Endothelial cell of umbilical vein (primary cell): ENCODE data around the gene LRP1B. TPM values are rescaled to one million over a fixed set of nuclear protein-coding genes. Genes with fewer than 3 reads are reported as not detected.

ENCODE experiments used
- BruUV-seq: library from RNA; stranded (reverse); fragments of 400-500 nt; replicated peaks from 2 replicates; lab custom pipeline; 2021; lab: Mats Ljungman, UMichigan
- CTCF ChIA-PET: fragments of 300-600, 350-600 bp; sonication (Branson Sonifier 250); formaldehyde crosslinking; loops from one replicate; lab custom pipeline; 2021; ENCODE audit warnings: antibody characterized with exemption, inconsistent platforms; lab: Charles Lee
- POLR2A ChIA-PET: fragments of 300-600, 350-600 bp; sonication (Branson Sonifier 250); formaldehyde crosslinking; loops from one replicate; lab custom pipeline; 2021; ENCODE audit warnings: antibody characterized with exemption, inconsistent platforms; lab: Charles Lee
- DNase-seq: peaks from one replicate; pipeline ENCODE4 v3.0.0-alpha.2; 2011; ENCODE audit warnings: low read depth, low spot score
- FAIRE-seq: peaks from 2 replicates; lab custom pipeline; 2011; peaks lifted over from hg19 to GRCh38; lab: Jason Lieb, UNC
- H2AFZ ChIP-seq: 2 replicates; pipeline ENCODE4 v1.6.0; 2012; ENCODE audit warnings: low read depth, low read length, control low read depth, inconsistent platforms
- H3K27ac ChIP-seq: 2 replicates; pipeline ENCODE4 v1.5.1; 2011; ENCODE audit warnings: low read depth, mild to moderate bottlenecking, control low read depth, low read length, moderate library complexity; ENCODE audit not compliant: insufficient read depth
- H3K27me3 ChIP-seq, 2 experiments: 2 replicates each; pipeline versions ENCODE4 v1.6.0 to v1.6.1; 2011; ENCODE audit warnings: low read length in 2 of 2, mixed read lengths in 1 of 2; ENCODE audit not compliant: control insufficient read depth in 2 of 2, insufficient read depth in 2 of 2
- H3K36me3 ChIP-seq, 2 experiments: 2 replicates in 1 of 2; 3 replicates in 1 of 2; pipeline ENCODE4 v1.5.1; 2011; ENCODE audit warnings: low read length in 2 of 2, mild to moderate bottlenecking in 1 of 2, moderate library complexity in 1 of 2; ENCODE audit not compliant: control insufficient read depth in 2 of 2, insufficient read depth in 2 of 2; ENCODE audit errors: extremely low read depth in 1 of 2
- H3K4me1 ChIP-seq: 3 replicates; pipeline ENCODE4 v1.5.1; 2011; ENCODE audit warnings: mild to moderate bottlenecking, low read length; ENCODE audit not compliant: control insufficient read depth, insufficient read depth; ENCODE audit errors: extremely low read depth
- H3K4me2 ChIP-seq: 2 replicates; pipeline ENCODE4 v1.6.1; 2011; ENCODE audit warnings: low read length, control low read depth, mixed read lengths; ENCODE audit not compliant: insufficient read depth
- H3K4me3 ChIP-seq, 3 experiments: fragments of 200-600 bp in 1 of 3; sonication (generic), shearing (Covaris generic) in 1 of 3; replicated peaks in 1 of 3; 2 replicates each; pipeline ENCODE4 v1.5.1; 2011 to 2016; ENCODE audit warnings: control low read depth in 3 of 3, low read length in 3 of 3, mild to moderate bottlenecking in 2 of 3, inconsistent platforms in 1 of 3, low read depth in 1 of 3, moderate library complexity in 1 of 3; ENCODE audit not compliant: insufficient read depth in 1 of 3
- H3K79me2 ChIP-seq: 2 replicates; pipeline ENCODE4 v1.6.0; 2012; ENCODE audit warnings: low read length, inconsistent platforms; ENCODE audit not compliant: control insufficient read depth, insufficient read depth
- H3K9ac ChIP-seq: replicated peaks from 2 replicates; pipeline ENCODE3; 2011; ENCODE audit warnings: low read length, control low read depth; ENCODE audit not compliant: insufficient read depth; ENCODE audit errors: extremely low read depth
- H3K9me1 ChIP-seq: replicated peaks from 3 replicates; pipeline ENCODE4 v1.6.0; 2011; ENCODE audit warnings: mild to moderate bottlenecking, low read length; ENCODE audit not compliant: control insufficient read depth, insufficient read depth; ENCODE audit errors: extremely low read depth
- H3K9me3 ChIP-seq: replicated peaks from 2 replicates; pipeline ENCODE4 v1.5.1; 2012; ENCODE audit warnings: low read length, inconsistent platforms; ENCODE audit not compliant: control insufficient read depth, insufficient read depth
- H4K20me1 ChIP-seq: replicated peaks from 2 replicates; pipeline ENCODE3; 2011; ENCODE audit warnings: mild to moderate bottlenecking, low read length; ENCODE audit not compliant: control insufficient read depth, insufficient read depth; ENCODE audit errors: extremely low read depth
- EZH2 ChIP-seq: IDR thresholded peaks from 2 replicates; pipeline ENCODE4 v1.6.1; 2012; ENCODE audit warnings: borderline replicate concordance, low read depth, mild to moderate bottlenecking, moderate library complexity, low read length, inconsistent platforms; ENCODE audit not compliant: severe bottlenecking
- FOS ChIP-seq: IDR thresholded peaks from 2 replicates; pipeline ENCODE4 v1.6.1; 2011; ENCODE audit warnings: mild to moderate bottlenecking, low read length, moderate library complexity, borderline replicate concordance; ENCODE audit not compliant: insufficient read depth
- GATA2 ChIP-seq: IDR thresholded peaks from 2 replicates; pipeline ENCODE4 v1.7.0; 2011; ENCODE audit warnings: low read depth, mild to moderate bottlenecking, moderate library complexity, mixed read lengths, low read length; ENCODE audit not compliant: insufficient read length, insufficient read depth
- JUN ChIP-seq: IDR thresholded peaks from 2 replicates; pipeline ENCODE4 v1.6.1; 2011; ENCODE audit warnings: borderline replicate concordance, low read depth; ENCODE audit not compliant: insufficient read length, insufficient read depth
- MYC ChIP-seq: IDR thresholded peaks from one replicate; pipeline ENCODE4 v1.6.1; 2011; ENCODE audit warnings: mild to moderate bottlenecking, low read depth, low read length
- POLR2A ChIP-seq: IDR thresholded peaks from 2 replicates; pipeline ENCODE4 v1.6.1; 2012; ENCODE audit warnings: low read depth, mild to moderate bottlenecking, control low read depth, low read length
- POLR2AphosphoS5 ChIP-seq: IDR thresholded peaks from 2 replicates; pipeline ENCODE4 v1.6.1; 2012; ENCODE audit warnings: low read depth, mild to moderate bottlenecking, control low read depth, low read length, moderate library complexity; ENCODE audit not compliant: insufficient read depth
- dilution Hi-C: fragments of 300-500 bp; cut with MboI; formaldehyde crosslinking; loops from one replicate; pipeline ENCODE4 v1.15.0; 2019; ENCODE audit warnings: low sequenced_read_pairs; ENCODE audit not compliant: extremely low pct_ligation_motif_present
- intact Hi-C: fragments of 100-400 bp; cut with micrococcal nuclease; formaldehyde crosslinking; loops from one replicate; pipeline ENCODE4 v1.10.0; 2022
- polyA plus RNA-seq, 4 experiments: library from polyadenylated mRNA; depleted of rRNA in 3 of 4; stranded (reverse) in 3 of 4; unstranded in 1 of 4; fragments of >200 nt; gene quantifications; 2 replicates each; pipeline versions ENCODE4 v1.2.1 to v1.2.3, GENCODE V29; 2011 to 2012; ENCODE audit warnings: missing spikeins in 1 of 4
- total RNA-seq: library from RNA; stranded (reverse); gene quantifications from 2 replicates; pipeline ENCODE4 v1.2.3, GENCODE V29; 2021
- TF ChIP-seq, protein P1 (sequence below): IDR thresholded peaks from 2 replicates; pipeline ENCODE4 v1.6.1; 2011; ENCODE audit not compliant: insufficient read depth, insufficient read length
- TF ChIP-seq, protein P2 (sequence below), 2 donors: IDR thresholded peaks; 1 replicate in 1 of 2; 2 replicates in 1 of 2; pipeline ENCODE4 v1.5.1; 2011; ENCODE audit warnings: low read length in 2 of 2, mild to moderate bottlenecking in 2 of 2, moderate library complexity in 2 of 2, control low read depth in 1 of 2, inconsistent platforms in 1 of 2, low read depth in 1 of 2; ENCODE audit not compliant: insufficient read depth in 1 of 2; ENCODE audit errors: extremely low read depth in 1 of 2

The LRP1B gene
- total and polyA plus RNA-seq, 2 donors (not counting 3 experiments of a cell fraction or from before 2014, with no cell fraction given): 0.03 to 0.07 TPM

DNA sequence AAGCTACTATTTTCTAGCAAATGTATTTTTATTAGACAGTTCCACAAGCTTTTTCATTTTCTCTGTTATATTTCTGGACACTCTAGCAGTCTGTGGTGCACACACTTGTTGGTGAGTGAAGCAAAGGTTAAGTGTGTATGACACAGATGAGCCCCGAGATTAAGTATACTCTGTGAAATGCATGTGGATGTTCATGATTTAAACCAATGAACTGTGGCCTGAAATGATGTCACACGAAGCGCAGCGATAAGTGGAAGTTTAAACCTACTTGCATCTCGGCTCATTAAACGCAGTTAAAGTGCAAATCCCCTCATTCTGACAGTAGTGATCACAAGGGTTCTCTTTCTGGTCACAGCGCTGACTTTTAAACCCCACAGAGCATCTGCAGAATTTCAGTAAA, 1861.8 kb downstream of the LRP1B start:
- H3K36me3 ChIP-seq: no peaks in the 10 kb centered on the region
- BruUV-seq: no TSS peak
- no peak overlapping the region for H2AFZ ChIP-seq
- TF ChIP-seq POLR2AphosphoS5 (no peak), EZH2 (no peak), GATA2 (no peak), POLR2A (no peak), JUN (no peak), MYC (no peak), FOS (no peak)
- TF ChIP-seq, protein P1, sequence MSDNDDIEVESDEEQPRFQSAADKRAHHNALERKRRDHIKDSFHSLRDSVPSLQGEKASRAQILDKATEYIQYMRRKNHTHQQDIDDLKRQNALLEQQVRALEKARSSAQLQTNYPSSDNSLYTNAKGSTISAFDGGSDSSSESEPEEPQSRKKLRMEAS: no peak
- TF ChIP-seq, protein P2, sequence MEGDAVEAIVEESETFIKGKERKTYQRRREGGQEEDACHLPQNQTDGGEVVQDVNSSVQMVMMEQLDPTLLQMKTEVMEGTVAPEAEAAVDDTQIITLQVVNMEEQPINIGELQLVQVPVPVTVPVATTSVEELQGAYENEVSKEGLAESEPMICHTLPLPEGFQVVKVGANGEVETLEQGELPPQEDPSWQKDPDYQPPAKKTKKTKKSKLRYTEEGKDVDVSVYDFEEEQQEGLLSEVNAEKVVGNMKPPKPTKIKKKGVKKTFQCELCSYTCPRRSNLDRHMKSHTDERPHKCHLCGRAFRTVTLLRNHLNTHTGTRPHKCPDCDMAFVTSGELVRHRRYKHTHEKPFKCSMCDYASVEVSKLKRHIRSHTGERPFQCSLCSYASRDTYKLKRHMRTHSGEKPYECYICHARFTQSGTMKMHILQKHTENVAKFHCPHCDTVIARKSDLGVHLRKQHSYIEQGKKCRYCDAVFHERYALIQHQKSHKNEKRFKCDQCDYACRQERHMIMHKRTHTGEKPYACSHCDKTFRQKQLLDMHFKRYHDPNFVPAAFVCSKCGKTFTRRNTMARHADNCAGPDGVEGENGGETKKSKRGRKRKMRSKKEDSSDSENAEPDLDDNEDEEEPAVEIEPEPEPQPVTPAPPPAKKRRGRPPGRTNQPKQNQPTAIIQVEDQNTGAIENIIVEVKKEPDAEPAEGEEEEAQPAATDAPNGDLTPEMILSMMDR (IDR thresholded peaks at IDR 0.05; ENCODE audit: extremely low read depth in 1 of 2, insufficient read depth in 1 of 2, low read depth in 1 of 2, low read length in 2 of 2): no peak
- H3K9me3 ChIP-seq: no peaks in the 10 kb centered on the region
- ChIA-PET POLR2A (no interaction called here), CTCF (no interaction called here)
- no peak overlapping the region for H3K4me3 ChIP-seq
- H3K79me2 ChIP-seq: no peaks in the 10 kb centered on the region
- H3K4me2 ChIP-seq: no peak overlapping the region
- FAIRE-seq: no peak
- H4K20me1 ChIP-seq: no peaks in the 10 kb centered on the region
- intact Hi-C loops (no loop called here), dilution Hi-C loops (no loop called here)
- peaks cover 6% of the 10 kb centered on the region for H3K4me1 ChIP-seq
- H3K9ac ChIP-seq: no peak overlapping the region
- H3K27me3 ChIP-seq: no peaks in the 10 kb centered on the region
- no peaks in the 10 kb centered on the region for H3K9me1 ChIP-seq
- DNase-seq: no peak
- no peak overlapping the region for H3K27ac ChIP-seq
